NCI-H526 treated with DMSO at 0.1 percent for 48 hours (cell line): ENCODE measurements around the gene N4BP2L1.

Experiments used
- DNase-seq: peaks from one replicate; lab custom pipeline; 2025; lab: John Stamatoyannopoulos, UW

Gene N4BP2L1

GRCh38 chr13:32427852-32428580 lies at the start of gene N4BP2L1:
Gene N4BP2L1 (minus strand): TSS chr13:32428130. CDS start chr13:32428082, 48 bp downstream.
- DNase-seq: peak; percentile 43

GRCh38 chr13:32476892-32477291 lies 49.0 kb upstream of the N4BP2L1 start:
- no peak for DNase-seq

GRCh38 chr13:32476021-32476731 lies 48.2 kb upstream of the N4BP2L1 start:
- DNase-seq: no peak

- DNase-seq: peak; percentile 24
These were observed 47.3 kb upstream of the N4BP2L1 start for GRCh38 chr13:32474999-32475792.

GRCh38 chr13:32473650-32474049 lies 45.7 kb upstream of the N4BP2L1 start:
- no peak for DNase-seq

- no peak for DNase-seq
These were observed 44.3 kb upstream of the N4BP2L1 start for GRCh38 chr13:32472194-32472621.

- DNase-seq: no peak
These were observed 43.4 kb upstream of the N4BP2L1 start for GRCh38 chr13:32471187-32471922.

GRCh38 chr13:32468502-32469142 lies 40.7 kb upstream of the N4BP2L1 start:
- DNase-seq: no peak

GRCh38 chr13:32456591-32456990 lies 28.7 kb upstream of the N4BP2L1 start:
- no peak for DNase-seq

- DNase-seq: no peak
These were observed 27.6 kb upstream of the N4BP2L1 start for GRCh38 chr13:32455594-32455903.

- no peak for DNase-seq
These were observed 27.1 kb upstream of the N4BP2L1 start for GRCh38 chr13:32454886-32455593.

- DNase-seq: no peak
These were observed 26.1 kb upstream of the N4BP2L1 start for GRCh38 chr13:32453981-32454380.

GRCh38 chr13:32448972-32449371 lies 21.0 kb upstream of the N4BP2L1 start:
- DNase-seq: no peak

- DNase-seq: no peak
These were observed 20.1 kb upstream of the N4BP2L1 start for GRCh38 chr13:32447894-32448623.

GRCh38 chr13:32446773-32447465 lies 19.0 kb upstream of the N4BP2L1 start:
- DNase-seq: no peak

GRCh38 chr13:32446220-32446619 lies 18.3 kb upstream of the N4BP2L1 start:
- DNase-seq: no peak

GRCh38 chr13:32445461-32445860 lies 17.5 kb upstream of the N4BP2L1 start:
- no peak for DNase-seq

GRCh38 chr13:32443111-32443510 lies 15.2 kb upstream of the N4BP2L1 start:
- no peak for DNase-seq

GRCh38 chr13:32438871-32439270 lies 10.9 kb upstream of the N4BP2L1 start:
- DNase-seq: no peak

- peak; percentile 21 for DNase-seq
These were observed 4.9 kb upstream of the N4BP2L1 start for GRCh38 chr13:32432856-32433255.
